Naive thymus-derived CD4-positive, alpha-beta T cell (primary cell): ENCODE results near the gene RBP5. TPM values are rescaled to one million over a fixed set of nuclear protein-coding genes. Genes with fewer than 3 reads are reported as not detected.
A peak's percentile ranks its signal among the peaks of the same experiment; 100 is the strongest.

Source experiments
- ATAC-seq: fragments of 150-1000 bp; cut with Tn5 transposase; 2 replicates; pipeline ENCODE4 v1.10.0; 2021; ENCODE audit warnings: mild to moderate bottlenecking, moderate library complexity
- CTCF ChIA-PET: fragments of 350-600 bp; sonication (Branson Sonifier 250); formaldehyde crosslinking; loops from one replicate; lab custom pipeline; 2021; ENCODE audit warnings: antibody characterized with exemption; lab: Charles Lee
- POLR2A ChIA-PET: fragments of 350-600 bp; sonication (Branson Sonifier 250); formaldehyde crosslinking; loops from one replicate; lab custom pipeline; 2021; ENCODE audit warnings: antibody characterized with exemption, inconsistent platforms; lab: Charles Lee
- DNase-seq, 9 donors: peaks; one replicate each; pipeline versions ENCODE4 v3.0.0 to v3.0.0-alpha.2; 2020 to 2022; ENCODE audit warnings: mixed read lengths in 1 of 9
- H3K27ac ChIP-seq: one replicate; pipeline ENCODE4 v1.7.0; 2013; ENCODE audit warnings: mild to moderate bottlenecking, low read depth, low read length, moderate library complexity
- H3K27me3 ChIP-seq, 2 donors: one replicate each; pipeline ENCODE4 v1.7.0; 2013; ENCODE audit warnings: low read length in 2 of 2, mild to moderate bottlenecking in 2 of 2, moderate library complexity in 2 of 2; ENCODE audit not compliant: control insufficient read depth in 2 of 2, insufficient read depth in 2 of 2
- H3K36me3 ChIP-seq, 3 experiments: 1 replicate in 2 of 3; 2 replicates in 1 of 3; pipeline ENCODE4 v1.7.0; 2013; ENCODE audit warnings: low read length in 3 of 3, mild to moderate bottlenecking in 3 of 3, moderate library complexity in 1 of 3; ENCODE audit not compliant: insufficient read depth in 3 of 3, control insufficient read depth in 2 of 3
- H3K4me1 ChIP-seq, 2 donors: one replicate each; pipeline ENCODE4 v1.7.0; 2013; ENCODE audit warnings: low read length in 2 of 2, mild to moderate bottlenecking in 2 of 2, moderate library complexity in 1 of 2; ENCODE audit not compliant: control insufficient read depth in 2 of 2, insufficient read depth in 2 of 2
- H3K4me3 ChIP-seq: 2 replicates; pipeline ENCODE4 v1.7.0; 2013; ENCODE audit warnings: mild to moderate bottlenecking, low read length
- H3K9me3 ChIP-seq, 3 experiments: 1 replicate in 2 of 3; 2 replicates in 1 of 3; pipeline ENCODE4 v1.7.0; 2013; ENCODE audit warnings: low read length in 3 of 3; ENCODE audit not compliant: control insufficient read depth in 2 of 3
- H3K27ac Mint-ChIP-seq, 9 donors: one replicate each; pipeline ENCODE4 v1.8.0; 2020 to 2022; ENCODE audit warnings: mixed read lengths in 9 of 9, mild to moderate bottlenecking in 8 of 9, moderate library complexity in 5 of 9, inconsistent platforms in 2 of 9
- H3K27me3 Mint-ChIP-seq, 5 donors: one replicate each; pipeline ENCODE4 v1.8.0; 2021 to 2022; ENCODE audit warnings: mixed read lengths in 5 of 5, mild to moderate bottlenecking in 1 of 5
- H3K36me3 Mint-ChIP-seq, 5 donors: one replicate each; pipeline ENCODE4 v1.8.0; 2020 to 2022; ENCODE audit warnings: mixed read lengths in 5 of 5, mild to moderate bottlenecking in 3 of 5, inconsistent platforms in 1 of 5
- H3K4me1 Mint-ChIP-seq, 7 donors: one replicate each; pipeline ENCODE4 v1.8.0; 2020 to 2022; ENCODE audit warnings: mixed read lengths in 7 of 7, mild to moderate bottlenecking in 3 of 7, inconsistent platforms in 1 of 7
- H3K4me3 Mint-ChIP-seq, 10 donors: one replicate each; pipeline ENCODE4 v1.8.0; 2020 to 2022; ENCODE audit warnings: mild to moderate bottlenecking in 10 of 10, mixed read lengths in 10 of 10, moderate library complexity in 6 of 10, inconsistent platforms in 2 of 10
- H3K9me3 Mint-ChIP-seq, 11 donors: one replicate each; pipeline ENCODE4 v1.8.0; 2020 to 2022; ENCODE audit warnings: mixed read lengths in 11 of 11, mild to moderate bottlenecking in 4 of 11, inconsistent platforms in 1 of 11, moderate library complexity in 1 of 11
- intact Hi-C, 2 donors: fragments of 100-400 bp; cut with micrococcal nuclease; formaldehyde crosslinking; loops; one replicate each; pipeline ENCODE4 v1.15.1; 2023
- polyA plus RNA-seq, 2 donors: library from polyadenylated mRNA; unstranded; fragments of 300-500 nt; fragmentation: Illumina TruSeq; gene quantifications; one replicate each; pipeline ENCODE4 v1.2.3, GENCODE V29; 2021
- total RNA-seq, 6 experiments: library from RNA in 5 of 6; stranded (reverse) in 5 of 6; gene quantifications; 1 replicate in 5 of 6; 2 replicates in 1 of 6; pipeline ENCODE4 v1.2.3 and lab custom pipeline; 2021 to 2026

Gene RBP5
- total and polyA plus RNA-seq, 7 experiments from 2014 or later = 0.46 to 1.4 (median 0.50) TPM; not detected in 4

DNA sequence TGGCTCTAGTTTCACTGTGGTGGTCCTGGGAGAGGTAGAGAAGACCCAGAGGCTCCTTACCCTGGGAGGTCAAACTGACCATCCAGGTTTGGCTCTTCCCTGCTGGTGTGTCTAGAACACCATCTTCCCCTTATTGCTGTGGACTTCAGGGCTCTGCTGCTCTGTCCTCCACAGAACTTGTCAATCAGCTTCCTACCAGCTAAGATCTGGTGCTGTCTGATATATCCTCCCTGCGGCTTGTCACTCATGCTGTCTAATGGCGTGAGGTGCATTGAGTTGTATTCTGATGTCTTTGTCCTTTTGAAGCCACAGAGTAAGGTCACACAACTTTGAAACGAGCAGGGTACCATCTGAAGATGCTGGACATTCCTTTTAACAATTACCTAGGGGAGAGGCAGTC is 12.5 kb downstream of the RBP5 start:
- Mint-ChIP-seq H3K27me3 (no peaks in the 10 kb centered on the region), H3K9me3 (no peaks in the 10 kb centered on the region), H3K4me1 (peaks cover 5 to 23% (median 5%) of the 10 kb centered on the region in 7 donors), H3K36me3 (peaks cover 0 to 25% (median 10%) of the 10 kb centered on the region in 5 donors), H3K4me3 (no peak overlapping the region), H3K27ac (no peak overlapping the region)
- H3K9me3 ChIP-seq = no peaks in the 10 kb centered on the region
- ChIA-PET CTCF (interaction anchor here (0.6 to 0.8 kb wide), 2 partner anchors 179 to 198 kb away, joined by 3 to 4 read pairs; no protein-coding TSS in a partner anchor), POLR2A (no interaction called here)
- DNase-seq (no peak), ATAC-seq (no peak)
- H3K27ac ChIP-seq = no peak overlapping the region
- intact Hi-C loops = no loop called here
- H3K4me1 ChIP-seq = no peaks in the 10 kb centered on the region
- no peak overlapping the region for H3K4me3 ChIP-seq
- peaks cover 0 to 6% (median 0%) of the 10 kb centered on the region in 3 experiments for H3K36me3 ChIP-seq
- H3K27me3 ChIP-seq = no peaks in the 10 kb centered on the region

- Histone ChIP-seq H3K4me1 (no peaks in the 10 kb centered on the region), H3K36me3 (peaks cover 0 to 6% (median 0%) of the 10 kb centered on the region in 3 experiments), H3K27me3 (no peaks in the 10 kb centered on the region), H3K27ac (no peak overlapping the region), H3K4me3 (no peak overlapping the region), H3K9me3 (no peaks in the 10 kb centered on the region)
- ChIA-PET POLR2A (no interaction called here), CTCF (interaction anchor here (3.7 kb wide), 1 partner anchor 190 kb away, joined by 27 read pairs; no protein-coding TSS in a partner anchor)
- no peak for ATAC-seq
- no peak for DNase-seq
- intact Hi-C loops = no loop called here
- Mint-ChIP-seq H3K27me3 (no peaks in the 10 kb centered on the region), H3K4me1 (peaks cover 5 to 36% (median 11%) of the 10 kb centered on the region in 7 donors), H3K27ac (no peak overlapping the region), H3K9me3 (no peaks in the 10 kb centered on the region), H3K4me3 (no peak overlapping the region), H3K36me3 (peaks cover 0 to 25% (median 10%) of the 10 kb centered on the region in 5 donors)
Observed at GRCh38 chr12:7114851-7115250, 13.8 kb downstream of the RBP5 start.

- Histone ChIP-seq H3K36me3 (peaks cover 0 to 6% (median 0%) of the 10 kb centered on the region in 3 experiments), H3K9me3 (no peaks in the 10 kb centered on the region), H3K4me1 (peaks cover 6% of the 10 kb centered on the region in 2 donors), H3K27ac (no peak overlapping the region), H3K4me3 (no peak overlapping the region), H3K27me3 (no peaks in the 10 kb centered on the region)
- H3K27me3 Mint-ChIP-seq = no peaks in the 10 kb centered on the region
- POLR2A ChIA-PET = interaction anchor here (1.9 kb wide), 1 partner anchor 170 kb away, joined by 14 read pairs; the partner anchor contains the start of genes C12orf57 and RNU7-1
- CTCF ChIA-PET = interaction anchor here (1.2 to 7.1 kb wide), 5 partner anchors 96 to 241 kb away, joined by 4 to 50 read pairs (median 7); partner anchors contain the start of genes C12orf57, LPCAT3, RNU7-1 and SPSB2
- peaks cover 0 to 25% (median 10%) of the 10 kb centered on the region in 5 donors for H3K36me3 Mint-ChIP-seq
- H3K4me1 Mint-ChIP-seq = peaks cover 12 to 45% (median 16%) of the 10 kb centered on the region in 7 donors
- intact Hi-C loops = no loop called here
- H3K4me3 Mint-ChIP-seq = no peak overlapping the region
- ATAC-seq (no peak), DNase-seq (no peak)
- peak overlapping the region in 1 of 9 donors; percentile 18 for H3K27ac Mint-ChIP-seq
- H3K9me3 Mint-ChIP-seq = no peaks in the 10 kb centered on the region
Observed at GRCh38 chr12:7114008-7114407, 14.7 kb downstream of the RBP5 start.

GRCh38 chr12:7113389-7113871 is 15.3 kb downstream of the RBP5 start:
- peaks cover 0 to 25% (median 13%) of the 10 kb centered on the region in 5 donors for H3K36me3 Mint-ChIP-seq

DNA sequence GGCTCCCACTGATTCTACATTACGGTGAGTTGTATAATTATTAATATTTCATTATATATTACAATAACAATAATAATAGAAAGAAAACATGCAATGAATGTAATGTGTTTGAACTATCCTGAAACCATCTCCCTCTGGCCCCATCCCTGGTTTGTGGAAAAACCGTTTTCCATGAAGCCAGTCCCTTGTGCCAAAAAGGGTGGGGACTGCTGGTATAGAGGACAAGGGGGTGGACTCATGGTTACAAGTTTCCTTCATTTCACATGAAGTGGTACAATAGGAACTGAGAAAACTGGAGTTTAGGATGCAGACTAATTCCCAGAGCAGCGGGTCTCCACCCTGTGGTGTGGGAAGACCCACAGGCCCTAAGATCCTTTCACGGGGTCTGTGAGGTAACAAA is 16.6 kb downstream of the RBP5 start:
- POLR2A ChIA-PET = interaction anchor here (1.0 to 1.7 kb wide), 4 partner anchors 167 to 239 kb away, joined by 3 to 11 read pairs (median 4); partner anchors contain the start of genes C12orf57, RNU7-1 and SPSB2

More at GRCh38 chr12:7113389-7113871, 15.3 kb downstream of the RBP5 start:
- CTCF ChIA-PET = interaction anchor here (0.6 to 7.1 kb wide), 16 partner anchors 17 to 318 kb away, joined by 3 to 50 read pairs (median 4); partner anchors contain the start of genes C12orf57, LPCAT3, RNU7-1 and SPSB2
- intact Hi-C loops = loop anchor here (1.0 kb wide), 5 partner anchors 95 to 244 kb away; partner anchors contain the start of genes C12orf57 (in 1 of the 2), EMG1 (in 1 of the 2), LPCAT3 (in 1 of the 2) and PHB2 (in 1 of the 2)
- Mint-ChIP-seq H3K27me3 (no peaks in the 10 kb centered on the region), H3K4me3 (no peak overlapping the region), H3K27ac (peak overlapping the region in 3 of 9 donors; percentile 14 to 44 (median 30)), H3K4me1 (peaks cover 12 to 45% (median 16%) of the 10 kb centered on the region in 7 donors), H3K9me3 (no peaks in the 10 kb centered on the region)
- Histone ChIP-seq H3K4me1 (peaks cover 6% of the 10 kb centered on the region in 2 donors), H3K4me3 (no peak overlapping the region), H3K9me3 (no peaks in the 10 kb centered on the region), H3K27me3 (no peaks in the 10 kb centered on the region), H3K27ac (no peak overlapping the region), H3K36me3 (peaks cover 0 to 6% (median 0%) of the 10 kb centered on the region in 3 experiments)
- ATAC-seq = peak; percentile 63
- POLR2A ChIA-PET = interaction anchor here (0.6 to 1.9 kb wide), 4 partner anchors 17 to 241 kb away, joined by 3 to 14 read pairs (median 3); partner anchors contain the start of genes C12orf57, RNU7-1 and SPSB2
- peak in 8 of 9 donors; percentile 30 to 65 (median 54) for DNase-seq

GRCh38 chr12:7110661-7111060 is 18.0 kb downstream of the RBP5 start:
- peaks cover 0 to 4% (median 0%) of the 10 kb centered on the region in 3 experiments for H3K9me3 ChIP-seq
- Mint-ChIP-seq H3K36me3 (peaks cover 6 to 22% (median 16%) of the 10 kb centered on the region in 5 donors), H3K27ac (peak overlapping the region in 1 of 9 donors; percentile 41), H3K27me3 (no peaks in the 10 kb centered on the region), H3K4me1 (peaks cover 27 to 64% (median 39%) of the 10 kb centered on the region in 7 donors), H3K9me3 (peaks cover 0 to 11% (median 7%) of the 10 kb centered on the region in 11 donors), H3K4me3 (no peak overlapping the region)
- ChIA-PET CTCF (interaction anchor here (1.1 to 7.1 kb wide), 4 partner anchors 15 to 241 kb away, joined by 4 to 50 read pairs (median 10); partner anchors contain the start of genes C12orf57 and RNU7-1), POLR2A (interaction anchor here (0.8 to 1.7 kb wide), 4 partner anchors 138 to 251 kb away, joined by 3 to 11 read pairs (median 4); partner anchors contain the start of genes C12orf57 and RNU7-1)
- no peak overlapping the region for H3K27ac ChIP-seq
- peaks cover 6% of the 10 kb centered on the region in 2 donors for H3K4me1 ChIP-seq
- intact Hi-C loops = loop anchor here in 1 of 2 donors (1.0 kb wide), 1 partner anchor 20 kb away; the partner anchor contains the start of gene CLSTN3
- no peak overlapping the region for H3K4me3 ChIP-seq
- peaks cover 0 to 6% (median 0%) of the 10 kb centered on the region in 3 experiments for H3K36me3 ChIP-seq
- no peaks in the 10 kb centered on the region for H3K27me3 ChIP-seq
- DNase-seq (no peak), ATAC-seq (no peak)

More for the DNA sequence above, 16.6 kb downstream of the RBP5 start:
- no peak overlapping the region for H3K4me3 Mint-ChIP-seq
- ATAC-seq (no peak), DNase-seq (no peak)
- no peaks in the 10 kb centered on the region for H3K27me3 ChIP-seq
- CTCF ChIA-PET = interaction anchor here (0.9 to 7.1 kb wide), 12 partner anchors 10 to 243 kb away, joined by 3 to 50 read pairs (median 7); partner anchors contain the start of genes C12orf57, LPCAT3, RNU7-1 and SPSB2
- H3K4me1 Mint-ChIP-seq = peaks cover 21 to 52% (median 25%) of the 10 kb centered on the region in 7 donors
- H3K9me3 ChIP-seq = no peaks in the 10 kb centered on the region
- H3K4me1 ChIP-seq = peaks cover 6% of the 10 kb centered on the region in 2 donors
- H3K9me3 Mint-ChIP-seq = no peaks in the 10 kb centered on the region
- peaks cover 0 to 6% (median 0%) of the 10 kb centered on the region in 3 experiments for H3K36me3 ChIP-seq
- H3K36me3 Mint-ChIP-seq = peaks cover 0 to 18% (median 13%) of the 10 kb centered on the region in 5 donors
- H3K27ac ChIP-seq = no peak overlapping the region
- intact Hi-C loops = no loop called here
- H3K4me3 ChIP-seq = no peak overlapping the region
- no peaks in the 10 kb centered on the region for H3K27me3 Mint-ChIP-seq
- H3K27ac Mint-ChIP-seq = peak overlapping the region in 1 of 9 donors; percentile 23
